Activated CD8-positive, alpha-beta memory T cell treated with anti-CD3 and anti-CD28 coated beads, Interleukin-2, amount 50 U/mL, for 1 hour (primary cell): ENCODE results near the gene KRT79.
A peak's percentile ranks its signal among the peaks of the same experiment; 100 is the strongest.
"Not testable (repeated sequence)": the region's sequence is repeated elsewhere in the genome, so short reads cannot be mapped to it uniquely, and the experiment has no call there.

ENCODE experiments used
- DNase-seq: peaks from one replicate; pipeline ENCODE4 v3.0.0-alpha.2; 2020; ENCODE audit errors: extremely low read depth

Gene KRT79

DNA sequence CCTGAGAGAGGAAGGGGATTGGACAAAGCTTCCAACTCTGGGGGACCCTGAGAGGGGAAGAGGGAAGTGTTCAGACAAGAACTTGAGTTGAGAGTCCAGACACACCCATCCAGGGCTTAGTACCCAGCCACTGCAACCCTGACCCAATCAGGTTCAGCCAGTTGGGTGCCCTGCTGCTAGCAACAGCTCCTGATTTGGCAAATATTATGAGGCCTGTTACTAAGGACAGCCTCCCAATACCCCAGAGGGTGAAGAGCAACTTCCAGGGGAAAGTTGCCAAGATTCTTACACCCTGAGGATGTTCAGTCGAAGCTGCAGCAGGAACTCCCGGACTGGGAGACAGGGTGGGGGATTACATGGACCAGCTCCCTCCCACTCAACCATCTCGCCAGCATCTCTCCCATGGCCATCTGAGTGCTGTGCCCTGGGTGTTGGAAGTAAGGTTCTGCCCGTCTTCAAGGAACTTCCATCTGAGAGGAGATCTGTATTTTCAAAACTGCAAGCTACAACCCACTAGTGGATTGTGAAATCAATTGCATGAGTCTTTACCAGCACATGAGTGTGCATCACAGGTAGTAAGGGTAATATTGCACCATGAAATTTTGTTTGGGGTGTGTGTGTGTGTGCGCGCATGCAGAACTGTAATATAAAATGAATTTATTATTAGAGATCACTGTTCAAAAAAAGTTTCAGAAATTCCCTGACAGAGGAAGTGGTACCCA is 26.2 kb upstream of the KRT79 start:
- DNase-seq: no peak

DNA sequence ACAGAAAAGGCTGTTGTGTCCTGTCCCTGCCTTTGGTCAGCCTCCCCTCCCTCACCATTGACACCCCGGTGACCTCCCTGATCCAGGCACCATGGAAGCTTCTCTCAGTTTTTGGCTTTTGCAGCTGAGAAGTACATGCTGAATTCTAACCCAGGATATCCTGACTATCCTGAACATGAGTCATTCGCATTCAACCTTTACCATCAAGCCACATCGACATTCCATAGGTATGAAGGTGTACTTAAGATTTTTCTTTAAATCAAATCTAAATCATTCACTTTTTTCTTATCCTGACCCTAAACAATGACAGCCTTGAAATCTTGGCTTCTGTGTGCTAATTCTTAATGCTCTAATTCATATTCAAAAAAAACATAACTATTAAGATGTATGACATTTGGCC is 23.4 kb upstream of the KRT79 start:
- DNase-seq: no peak

DNA sequence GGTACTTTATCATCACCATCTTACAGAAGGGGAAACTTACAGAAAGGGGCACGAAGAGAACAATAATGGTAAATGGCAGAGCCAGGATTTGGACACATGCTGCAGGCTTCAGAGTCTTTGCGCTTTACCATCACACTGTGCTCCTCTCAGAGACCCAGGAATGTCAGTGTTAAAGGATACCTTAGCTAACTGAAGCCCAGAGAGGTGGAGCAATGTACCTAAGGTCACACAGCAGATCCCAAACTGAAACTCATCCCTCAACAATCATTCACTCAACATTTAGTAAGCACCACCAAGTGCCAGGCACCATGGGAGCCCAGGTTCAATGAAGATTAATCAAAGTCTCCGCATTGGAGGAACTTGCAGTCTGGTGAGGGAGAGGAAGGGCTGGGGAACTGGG is 22.7 kb upstream of the KRT79 start:
- DNase-seq: no peak

DNA sequence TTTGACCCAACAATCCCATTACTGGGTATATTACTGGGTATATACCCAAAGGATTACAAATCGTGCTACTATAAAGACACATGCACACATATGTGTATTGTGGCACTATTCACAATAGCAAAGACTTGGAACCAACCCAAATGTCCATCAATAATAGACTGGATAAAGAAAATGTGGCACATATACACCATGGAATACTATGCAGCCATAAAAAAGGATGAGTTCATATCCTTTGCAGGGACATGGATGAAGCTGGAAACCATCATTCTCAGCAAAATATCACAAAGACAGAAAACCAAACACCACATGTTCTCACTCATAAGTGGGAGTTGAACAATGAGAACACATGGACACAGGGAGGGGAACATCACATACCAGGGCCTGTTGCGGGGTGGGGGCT is 22.0 kb upstream of the KRT79 start:
- not testable (repeated sequence) for DNase-seq

DNA sequence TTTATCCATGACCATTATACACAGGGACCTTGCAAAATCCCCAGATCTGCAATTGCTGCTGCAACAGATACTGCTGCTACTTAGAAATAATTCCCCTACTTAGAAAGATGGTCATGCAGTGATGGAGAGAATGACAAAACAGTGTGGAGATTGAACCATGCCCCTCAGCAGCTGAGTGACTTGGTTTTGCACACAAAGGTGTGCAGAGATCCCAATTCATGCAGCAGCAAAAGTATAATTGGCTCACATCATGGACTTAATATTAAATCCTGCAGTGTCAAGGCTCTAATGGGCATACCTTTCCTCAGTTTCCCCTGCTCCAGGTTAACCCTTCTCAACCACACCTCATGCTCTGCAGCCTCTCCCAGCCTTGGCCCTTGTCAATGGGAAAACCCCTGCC is 17.7 kb upstream of the KRT79 start:
- DNase-seq: no peak

DNA sequence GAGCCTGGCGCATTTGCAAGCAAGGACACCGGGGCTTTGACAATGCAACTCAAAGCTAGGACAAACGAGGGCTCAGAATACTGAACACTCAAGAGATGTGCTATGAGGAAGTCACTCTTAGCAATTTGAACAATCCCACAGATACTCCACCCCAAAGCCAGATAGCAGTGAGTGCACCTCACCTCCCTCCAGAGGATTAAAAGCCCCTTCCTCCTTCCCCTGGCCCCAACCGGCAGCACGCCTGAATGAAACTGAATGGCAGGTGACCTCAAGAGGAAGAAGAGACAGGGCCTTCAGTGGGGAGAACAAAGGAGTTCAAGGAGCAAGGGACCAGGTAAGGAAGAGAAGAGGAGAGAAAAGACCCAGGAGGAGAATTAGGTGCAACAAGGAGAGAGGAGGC is 16.6 kb upstream of the KRT79 start:
- no peak for DNase-seq

DNA sequence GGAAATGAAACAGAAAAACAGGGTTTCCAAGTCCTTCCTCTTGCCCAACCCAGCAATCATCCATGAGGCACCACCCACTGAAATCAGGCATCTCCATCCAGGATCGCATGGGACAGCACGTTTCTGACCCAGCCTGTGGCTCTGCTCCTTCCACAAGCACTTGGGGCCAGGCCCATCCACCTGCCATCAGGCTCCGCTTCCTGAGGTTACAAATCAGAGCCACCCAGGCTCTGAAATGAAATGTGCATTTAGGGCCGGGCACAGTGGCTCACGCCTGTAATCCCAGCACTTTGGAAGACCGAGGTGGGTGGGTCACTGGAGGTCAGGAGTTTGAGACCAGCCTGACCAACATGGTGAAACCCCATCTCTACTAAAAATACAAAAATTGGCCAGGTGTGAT is 15.4 kb upstream of the KRT79 start:
- DNase-seq: no peak

DNA sequence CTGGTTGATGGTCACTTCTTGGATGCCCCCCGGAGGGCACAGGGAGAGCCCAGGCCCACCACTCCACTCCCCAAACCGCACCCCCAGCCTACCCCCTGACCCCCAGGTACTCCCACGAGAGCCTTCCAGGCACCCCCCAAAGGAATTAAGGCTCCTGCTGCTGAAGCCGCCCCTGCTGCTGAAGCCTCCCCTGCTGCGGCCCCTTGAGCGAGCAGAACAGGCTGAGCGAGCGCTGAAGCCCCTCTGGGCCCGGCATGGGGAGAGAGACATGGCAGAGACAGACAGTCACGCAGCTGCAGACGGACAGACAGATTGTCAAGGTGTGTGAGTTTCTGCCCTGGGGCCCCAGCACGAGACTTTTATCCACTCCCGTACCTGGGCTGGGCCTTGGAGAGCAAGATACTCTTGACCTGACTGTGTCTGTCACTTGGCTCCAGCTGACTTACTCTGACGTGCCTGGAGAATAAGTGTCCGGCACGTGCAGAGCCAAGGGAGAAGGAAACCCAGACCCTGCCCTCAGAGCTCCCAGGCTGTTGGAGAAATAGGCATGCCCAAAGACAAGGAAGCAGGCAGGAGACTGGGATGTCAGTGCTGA is 14.6 kb upstream of the KRT79 start, which contains the start of gene KRT78:
Gene KRT78 (minus strand): TSS at position 334 of the 595 bp plus-strand sequence. CDS start 64 bp downstream, at position 270.
- no peak for DNase-seq

DNA sequence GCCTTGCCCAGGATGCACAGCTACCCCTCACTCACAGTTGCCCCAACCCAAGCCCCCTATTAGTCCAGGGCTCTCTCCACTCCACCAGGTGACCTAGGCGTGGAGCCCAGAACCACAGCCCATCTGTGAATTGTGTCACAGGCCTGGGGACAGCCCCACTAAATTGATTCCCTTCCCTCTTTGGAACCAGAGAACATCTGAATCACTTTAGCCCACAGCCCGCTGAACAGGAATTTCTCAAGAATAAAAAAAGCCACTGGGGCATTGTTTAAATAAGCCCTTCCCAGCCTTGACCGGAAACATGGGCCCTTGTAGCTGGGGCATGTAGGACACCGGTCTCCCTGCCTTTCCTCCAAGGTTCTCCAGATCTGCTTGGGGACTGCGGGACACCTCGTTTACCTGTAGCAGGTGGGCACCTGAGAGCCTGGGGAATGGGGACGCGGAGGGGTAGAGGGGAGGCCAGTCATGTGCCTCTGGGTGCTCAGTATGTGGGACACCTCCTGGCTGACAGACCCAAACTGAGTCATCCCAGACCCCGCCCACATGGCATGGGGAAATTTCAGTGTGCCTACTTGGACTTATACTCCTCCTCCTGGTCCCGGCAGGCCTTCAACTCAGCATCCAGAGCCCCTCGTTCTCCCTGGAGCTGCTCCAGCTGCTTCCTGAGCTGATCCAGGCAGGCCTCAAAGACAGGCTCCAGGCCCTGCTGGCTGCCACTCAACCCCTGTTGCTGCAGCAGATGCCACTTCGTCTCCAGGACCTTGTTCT is 13.4 kb upstream of the KRT79 start:
- no peak for DNase-seq

DNA sequence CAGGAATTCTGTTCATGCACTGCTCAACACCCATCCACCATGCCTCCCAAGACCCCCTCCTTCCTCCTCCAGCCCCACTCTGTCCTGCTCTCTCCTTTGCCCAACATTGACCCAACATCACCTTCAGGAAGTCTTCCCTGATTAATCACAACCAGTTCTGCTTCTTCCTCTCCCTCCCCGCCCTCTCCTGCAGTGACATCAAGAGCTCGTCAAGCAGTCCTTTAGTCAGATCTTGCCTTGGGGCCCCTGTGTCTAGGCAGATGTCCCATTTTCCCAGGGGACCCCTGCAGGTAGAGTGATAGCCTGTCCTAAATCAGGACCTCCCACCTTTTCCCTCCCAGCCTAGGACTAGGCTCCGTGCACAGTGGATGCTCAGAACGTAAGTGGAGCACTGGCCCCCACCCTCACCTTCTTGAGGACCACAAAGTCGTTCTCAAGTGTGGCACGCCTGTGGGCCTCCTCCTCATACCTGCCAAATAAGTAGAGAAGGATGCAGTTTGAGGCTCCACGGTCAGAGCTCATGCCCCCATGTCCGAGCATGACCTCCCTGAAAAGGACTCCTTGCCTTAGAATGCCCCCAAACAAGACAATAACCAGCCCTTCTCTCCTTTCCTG is 12.4 kb upstream of the KRT79 start:
- DNase-seq: no peak

DNA sequence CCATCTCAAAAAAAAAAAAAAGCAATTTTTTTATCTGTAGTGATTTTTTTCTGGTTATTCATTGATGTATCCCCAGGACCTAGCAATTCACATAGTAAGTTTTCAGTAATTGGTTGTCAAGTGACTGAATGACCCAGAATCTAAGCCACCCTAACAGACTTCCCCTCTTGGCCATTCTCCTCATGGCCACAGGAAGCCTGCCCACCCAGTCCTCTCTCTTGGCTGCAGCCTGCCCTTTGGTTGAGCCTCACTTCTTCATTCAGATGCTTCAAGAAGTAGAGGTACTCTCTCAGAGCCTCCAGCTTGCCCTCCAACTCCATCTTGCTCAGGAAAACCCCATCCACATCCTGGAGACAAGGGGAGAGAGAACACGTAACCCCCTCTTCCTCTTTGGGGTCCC is 11.8 kb upstream of the KRT79 start:
- no peak for DNase-seq

DNA sequence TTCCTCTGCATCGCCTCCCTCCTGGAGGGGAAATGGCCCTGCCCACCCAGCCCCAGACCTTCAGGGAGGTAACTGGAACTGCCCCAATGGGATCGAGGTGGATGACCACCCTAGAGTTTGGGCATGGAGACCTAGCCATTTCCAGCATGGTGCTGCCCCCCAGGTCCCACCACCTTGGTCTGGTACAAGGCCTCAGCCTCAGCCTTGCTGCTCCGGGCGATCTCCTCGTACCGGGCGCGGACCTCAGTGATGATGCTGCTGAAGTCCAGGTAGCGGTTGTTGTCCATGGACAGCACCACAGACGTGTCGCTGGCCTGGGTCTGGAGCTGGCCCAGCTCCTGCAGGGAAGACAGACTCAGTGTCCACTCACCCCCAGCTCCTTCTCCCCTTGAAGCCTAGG is 10.3 kb upstream of the KRT79 start:
- DNase-seq: no peak

DNA sequence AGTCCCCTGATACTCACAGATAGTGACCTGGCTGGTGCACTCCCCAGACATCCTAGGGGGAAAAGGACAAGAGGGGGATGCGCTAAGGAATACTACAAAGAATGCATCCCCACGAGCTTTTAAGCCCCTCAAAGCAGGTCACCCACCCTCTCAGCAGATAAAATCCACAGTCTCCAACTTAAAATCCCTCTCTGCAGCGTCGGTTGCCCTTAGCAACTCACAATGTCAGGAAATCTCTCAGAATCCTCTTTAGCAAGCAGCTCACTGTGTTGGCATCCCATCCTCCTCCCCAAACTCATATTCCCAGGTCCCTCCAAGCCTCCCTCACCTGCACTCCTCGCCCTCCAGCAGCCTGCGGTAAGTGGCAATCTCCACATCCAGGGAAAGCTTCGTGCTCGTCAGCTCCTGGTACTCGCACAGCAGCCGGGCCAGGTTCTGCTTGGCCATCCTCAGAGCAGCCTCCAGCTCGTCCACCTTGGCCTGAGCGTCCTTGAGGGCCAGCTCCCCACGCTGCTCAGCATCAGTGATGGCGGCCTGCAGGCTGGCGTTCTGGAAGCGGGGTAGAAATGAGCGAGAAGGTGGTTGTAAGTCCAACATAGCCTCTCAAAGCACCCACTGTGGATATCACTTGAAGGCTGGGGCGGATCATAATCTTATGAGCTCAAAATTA is 5.5 kb upstream of the KRT79 start:
- DNase-seq: no peak

DNA sequence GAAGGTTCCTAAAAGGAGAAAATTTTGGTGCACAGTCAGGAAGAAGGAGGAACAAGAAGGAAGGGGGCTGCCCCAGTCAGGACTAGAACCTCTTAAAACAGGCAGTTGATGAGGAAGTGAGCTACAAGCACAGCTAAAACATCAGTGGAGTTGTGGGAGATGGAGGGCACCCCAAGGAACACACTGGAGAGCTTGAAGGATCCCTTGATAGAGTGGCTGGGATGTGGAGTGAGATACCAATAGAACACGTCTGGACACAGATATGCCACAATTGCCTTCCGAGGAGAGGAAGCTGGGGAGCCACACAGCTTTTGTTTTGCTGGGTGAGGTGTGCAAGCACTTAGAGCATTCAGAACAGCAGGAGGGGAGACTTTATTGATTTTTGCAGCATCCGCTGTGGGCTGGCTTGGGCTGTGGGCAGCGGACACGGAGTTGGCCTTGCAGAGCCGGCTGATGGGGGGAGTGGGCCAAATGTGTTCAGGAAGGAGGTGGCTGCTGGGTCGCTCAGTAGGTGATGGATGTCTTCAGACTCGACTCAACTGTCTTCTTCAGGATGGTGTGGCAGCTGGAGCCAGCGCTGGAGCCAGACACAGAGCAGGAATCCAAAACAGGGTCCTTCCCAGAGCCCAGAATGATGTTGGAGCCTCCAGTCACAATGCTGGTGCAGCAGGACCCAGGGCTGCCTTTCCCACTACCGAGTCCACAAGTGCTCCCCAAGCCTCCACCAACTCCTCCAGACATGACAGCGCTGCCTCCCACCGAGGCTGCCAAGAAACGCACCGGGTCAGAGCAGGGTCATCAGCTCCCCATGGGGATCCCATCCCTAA is 4.7 kb upstream of the KRT79 start:
- no peak for DNase-seq

DNA sequence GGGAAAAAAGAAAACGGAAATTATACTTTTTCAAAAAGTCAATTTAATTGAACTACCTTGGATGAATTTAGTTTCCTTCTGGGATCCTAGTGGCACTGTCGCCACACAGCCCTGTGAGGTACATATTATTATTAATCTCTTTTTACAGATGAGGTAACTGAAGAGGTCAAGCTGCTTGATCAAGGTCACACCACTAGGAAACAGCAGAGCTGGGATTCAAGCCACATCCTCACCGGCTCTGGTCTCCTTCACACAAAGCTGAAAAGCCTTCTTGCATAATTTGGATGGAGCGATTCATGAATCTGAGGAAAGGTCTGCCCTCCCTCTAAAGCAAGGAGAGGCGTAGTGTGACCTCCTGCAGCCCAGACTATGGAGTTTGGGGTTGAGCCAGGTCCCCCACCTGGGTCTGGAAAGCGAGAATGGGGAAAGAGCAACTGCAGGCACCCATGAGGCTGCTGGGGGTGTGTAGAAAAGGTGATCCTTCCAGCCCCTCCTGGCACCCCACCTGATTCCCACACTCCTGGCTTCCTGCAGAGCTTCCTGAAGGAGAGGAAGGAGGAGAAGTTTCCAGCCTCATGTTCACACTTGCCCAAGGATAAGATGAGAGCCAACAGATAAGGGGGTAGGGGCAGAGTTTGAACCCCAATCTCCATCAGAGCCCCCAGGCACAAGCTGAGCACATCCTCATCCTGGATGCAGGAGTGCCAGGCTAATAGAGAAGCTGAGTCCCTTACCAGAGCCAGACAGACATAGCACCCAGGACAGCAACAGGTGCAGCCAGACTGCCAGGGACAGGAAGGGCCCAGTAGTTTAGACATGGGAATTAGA is 3.9 kb upstream of the KRT79 start:
- DNase-seq: no peak

DNA sequence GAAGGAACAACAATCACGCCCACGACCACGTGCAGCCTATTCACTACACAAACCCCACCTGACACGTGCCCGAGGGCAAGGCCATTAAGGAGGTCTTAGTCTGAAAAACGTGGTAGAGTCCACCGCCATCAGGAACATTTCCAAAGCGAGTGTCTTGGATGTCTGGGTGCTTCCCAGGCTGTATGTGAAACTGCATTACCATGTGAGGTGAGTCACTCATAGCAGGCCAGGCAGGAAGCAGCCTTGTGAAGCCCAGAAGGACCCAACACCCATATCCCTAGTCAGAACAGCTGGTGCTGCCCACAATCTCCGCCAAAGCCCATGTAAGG is 3.3 kb upstream of the KRT79 start:
- no peak for DNase-seq

DNA sequence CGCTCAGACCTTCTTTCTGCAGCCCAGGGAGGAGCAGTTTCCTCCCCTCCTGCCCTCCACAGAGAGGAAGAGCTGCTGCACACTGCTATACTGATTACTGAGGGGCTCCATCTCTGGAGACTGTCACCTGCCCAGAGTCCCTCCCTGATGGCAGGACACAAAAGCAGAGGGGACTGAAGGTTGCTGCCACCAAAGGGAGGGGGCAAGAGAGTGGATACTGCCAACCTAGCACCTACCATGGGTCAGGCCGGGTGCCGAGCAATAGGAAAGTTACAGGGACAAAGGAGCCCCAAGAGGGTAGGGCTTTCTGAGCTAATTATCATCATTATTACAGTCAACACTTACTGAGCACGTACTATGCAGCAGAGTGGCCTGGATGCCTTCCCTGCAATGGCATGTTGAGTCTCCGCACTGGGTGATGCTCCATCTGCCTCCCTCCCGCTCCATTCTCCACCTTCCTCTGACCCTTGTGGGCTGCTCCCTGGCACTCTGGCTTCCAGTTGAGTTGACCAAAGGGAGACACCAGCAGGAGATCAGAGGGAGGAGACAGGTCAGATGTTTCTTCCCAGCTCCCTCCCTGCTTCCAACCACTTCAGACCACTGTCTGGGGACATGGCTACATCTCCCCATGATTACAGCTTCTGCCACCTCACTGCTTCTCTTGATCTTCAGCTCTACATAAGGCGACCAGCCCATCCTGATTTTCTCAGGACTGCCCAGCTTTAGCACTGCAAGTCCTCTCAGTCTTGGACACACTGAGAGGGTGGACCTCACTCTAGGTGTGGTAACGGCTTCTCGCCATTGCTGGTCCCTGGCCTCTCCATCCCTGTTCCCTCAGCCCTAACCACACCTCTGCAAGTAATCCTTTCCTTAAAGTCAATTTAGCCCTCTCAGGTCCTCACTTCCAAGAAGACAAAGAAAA is 2.6 kb upstream of the KRT79 start:
- no peak for DNase-seq

DNA sequence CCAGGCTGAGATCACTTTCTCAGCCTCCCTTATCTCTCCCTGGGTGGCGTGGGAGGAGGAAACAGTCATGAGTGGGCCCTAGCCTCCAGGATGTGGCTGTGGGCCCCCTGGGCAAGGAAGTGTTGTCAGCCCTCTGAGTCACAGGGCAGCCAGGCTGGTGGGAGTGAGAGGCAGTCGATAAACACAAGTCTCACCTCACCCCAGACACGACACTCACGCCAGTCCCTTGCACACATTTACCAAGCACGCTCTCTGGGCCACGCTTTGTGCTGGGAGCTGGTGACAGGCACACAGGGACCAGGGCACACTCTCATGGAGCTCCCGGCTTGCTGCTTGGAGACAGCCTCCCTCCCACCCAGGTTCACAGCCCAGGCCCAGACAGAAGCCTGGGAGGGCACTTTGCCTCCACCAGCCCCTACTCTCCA is 1.9 kb upstream of the KRT79 start:
- peak; percentile 17 for DNase-seq
